Activated CD4-positive, alpha-beta T cell treated with anti-CD3 and anti-CD28 coated beads for 36 hours (primary cell): ENCODE data around the gene S100A9. TPM values are rescaled to one million over a fixed set of nuclear protein-coding genes. Genes with fewer than 3 reads are reported as not detected.
A peak's percentile ranks its signal among the peaks of the same experiment; 100 is the strongest.

ENCODE experiments used
- ATAC-seq: fragments of 200-7000 bp; cut with Tn5 transposase; one replicate; pipeline ENCODE4 v1.10.0; 2021; ENCODE audit warnings: mild to moderate bottlenecking, moderate library complexity
- CTCF ChIA-PET: fragments of 350-600 bp; sonication (Branson Sonifier 250); formaldehyde crosslinking; loops from one replicate; lab custom pipeline; 2021; ENCODE audit warnings: antibody characterized with exemption; lab: Charles Lee
- POLR2A ChIA-PET: fragments of 350-600 bp; sonication (Branson Sonifier 250); formaldehyde crosslinking; loops from one replicate; lab custom pipeline; 2021; ENCODE audit warnings: antibody characterized with exemption, inconsistent platforms; lab: Charles Lee
- DNase-seq: peaks from one replicate; pipeline ENCODE4 v3.0.0-alpha.2; 2020
- H3K27ac Mint-ChIP-seq: one replicate; pipeline ENCODE4 v1.8.0; 2021; ENCODE audit warnings: mixed read lengths
- H3K27me3 Mint-ChIP-seq: one replicate; pipeline ENCODE4 v1.8.0; 2021; ENCODE audit warnings: mixed read lengths
- H3K36me3 Mint-ChIP-seq: one replicate; pipeline ENCODE4 v1.8.0; 2021; ENCODE audit warnings: low read depth, mixed read lengths
- H3K4me1 Mint-ChIP-seq: one replicate; pipeline ENCODE4 v1.8.0; 2021; ENCODE audit warnings: mixed read lengths
- H3K4me3 Mint-ChIP-seq: one replicate; pipeline ENCODE4 v1.8.0; 2021; ENCODE audit warnings: mild to moderate bottlenecking, moderate library complexity, mixed read lengths
- H3K9me3 Mint-ChIP-seq: one replicate; pipeline ENCODE4 v1.8.0; 2021; ENCODE audit warnings: low read depth, mixed read lengths
- intact Hi-C, 2 experiments: fragments of 100-400 bp; cut with DNase I in 1 of 2; cut with micrococcal nuclease in 1 of 2; formaldehyde crosslinking; loops; one replicate each; pipeline versions ENCODE4 v1.14.2 to v1.15.1; 2022 to 2024; cut with DNase I, micrococcal nuclease
- total RNA-seq, 2 experiments: library from RNA; stranded (reverse); gene quantifications; one replicate each; pipeline ENCODE4 v1.2.3, GENCODE V29; 2021

Gene S100A9
- total RNA-seq, 2 experiments from 2014 or later, result not detected

GRCh38 chr1:153354515-153355193 lies 3.0 kb upstream of the S100A9 start:
- ChIA-PET POLR2A (no interaction called here), CTCF (interaction anchor here (0.8 to 12.1 kb wide), 11 partner anchors 8 to 895 kb away, joined by 3 to 160 read pairs (median 4); no protein-coding TSS in a partner anchor)
- Mint-ChIP-seq H3K27me3 (peaks cover 5% of the 10 kb centered on the region), H3K4me1 (peaks cover 13% of the 10 kb centered on the region), H3K4me3 (no peak overlapping the region), H3K36me3 (no peaks in the 10 kb centered on the region), H3K27ac (no peak overlapping the region), H3K9me3 (no peaks in the 10 kb centered on the region)
- no peak for DNase-seq
- no peak for ATAC-seq
- intact Hi-C loops, result loop anchor here (1.0 to 10.0 kb wide), 3 partner anchors 50 to 250 kb away; partner anchors contain the start of gene S100A7 (in 1 of the 2)

GRCh38 chr1:153355445-153356071 lies 2.1 kb upstream of the S100A9 start:
- Mint-ChIP-seq H3K27me3 (peaks cover 5% of the 10 kb centered on the region), H3K9me3 (no peaks in the 10 kb centered on the region), H3K4me3 (no peak overlapping the region), H3K4me1 (peaks cover 13% of the 10 kb centered on the region), H3K27ac (no peak overlapping the region), H3K36me3 (no peaks in the 10 kb centered on the region)
- DNase-seq, result peak; percentile 79
- CTCF ChIA-PET, result interaction anchor here (0.8 to 12.1 kb wide), 10 partner anchors 9 to 896 kb away, joined by 3 to 160 read pairs (median 4); no protein-coding TSS in a partner anchor
- intact Hi-C loops, result loop anchor here (1.0 to 10.0 kb wide), 3 partner anchors 49 to 249 kb away; partner anchors contain the start of gene S100A7 (in 1 of the 2)
- POLR2A ChIA-PET, result no interaction called here
- ATAC-seq, result peak; percentile 91

- H3K27me3 Mint-ChIP-seq, result peaks cover 2% of the 10 kb centered on the region
- peaks cover 13% of the 10 kb centered on the region for H3K4me1 Mint-ChIP-seq
- intact Hi-C loops, result loop anchor here (10.0 kb wide), 2 partner anchors 108 to 248 kb away; partner anchors contain the start of gene S100A7 (in 1 of the 2)
- CTCF ChIA-PET, result interaction anchor here (1.4 to 12.1 kb wide), 5 partner anchors 10 to 138 kb away, joined by 3 to 160 read pairs (median 8); no protein-coding TSS in a partner anchor
- no peaks in the 10 kb centered on the region for H3K36me3 Mint-ChIP-seq
- no peak overlapping the region for H3K4me3 Mint-ChIP-seq
- no peaks in the 10 kb centered on the region for H3K9me3 Mint-ChIP-seq
- ATAC-seq (no peak), DNase-seq (no peak)
- H3K27ac Mint-ChIP-seq, result no peak overlapping the region
- POLR2A ChIA-PET, result no interaction called here
These were observed 1.1 kb upstream of the S100A9 start for GRCh38 chr1:153356392-153357075.

GRCh38 chr1:153357076-153357852 lies 390 bp upstream of the S100A9 start:
- peaks cover 2% of the 10 kb centered on the region for H3K27me3 Mint-ChIP-seq
- H3K9me3 Mint-ChIP-seq, result no peaks in the 10 kb centered on the region
- peaks cover 13% of the 10 kb centered on the region for H3K4me1 Mint-ChIP-seq
- ChIA-PET CTCF (interaction anchor here (0.7 to 12.1 kb wide), 5 partner anchors 16 to 145 kb away, joined by 3 to 160 read pairs (median 3); no protein-coding TSS in a partner anchor), POLR2A (no interaction called here)
- peak; percentile 22 for DNase-seq
- H3K36me3 Mint-ChIP-seq, result no peaks in the 10 kb centered on the region
- intact Hi-C loops, result loop anchor here (10.0 kb wide), 2 partner anchors 108 to 248 kb away; partner anchors contain the start of gene S100A7 (in 1 of the 2)
- no peak overlapping the region for H3K27ac Mint-ChIP-seq
- no peak overlapping the region for H3K4me3 Mint-ChIP-seq
- no peak for ATAC-seq

GRCh38 chr1:153358691-153358975 lies 979 bp downstream of the S100A9 start:
- Mint-ChIP-seq H3K27ac (no peak overlapping the region), H3K4me3 (no peak overlapping the region), H3K4me1 (peaks cover 13% of the 10 kb centered on the region), H3K36me3 (no peaks in the 10 kb centered on the region), H3K27me3 (peaks cover 4% of the 10 kb centered on the region), H3K9me3 (no peaks in the 10 kb centered on the region)
- DNase-seq (no peak), ATAC-seq (no peak)
- CTCF ChIA-PET, result interaction anchor here (1.5 to 12.1 kb wide), 2 partner anchors 136 to 143 kb away, joined by 3 to 160 read pairs; no protein-coding TSS in a partner anchor
- intact Hi-C loops, result loop anchor here (10.0 kb wide), 2 partner anchors 106 to 246 kb away; partner anchors contain the start of gene S100A7 (in 1 of the 2)
- POLR2A ChIA-PET, result no interaction called here

- no peaks in the 10 kb centered on the region for H3K9me3 Mint-ChIP-seq
- POLR2A ChIA-PET, result no interaction called here
- ATAC-seq, result no peak
- DNase-seq, result no peak
- H3K4me1 Mint-ChIP-seq, result peaks cover 13% of the 10 kb centered on the region
- CTCF ChIA-PET, result interaction anchor here (12.1 kb wide), 1 partner anchor 136 kb away, joined by 160 read pairs; no protein-coding TSS in a partner anchor
- peaks cover 4% of the 10 kb centered on the region for H3K27me3 Mint-ChIP-seq
- intact Hi-C loops, result loop anchor here (10.0 kb wide), 2 partner anchors 106 to 246 kb away; partner anchors contain the start of gene S100A7 (in 1 of the 2)
- H3K27ac Mint-ChIP-seq, result no peak overlapping the region
- H3K36me3 Mint-ChIP-seq, result no peaks in the 10 kb centered on the region
- no peak overlapping the region for H3K4me3 Mint-ChIP-seq
These were observed 1.6 kb downstream of the S100A9 start for GRCh38 chr1:153359241-153359640.

- H3K4me1 Mint-ChIP-seq, result peaks cover 13% of the 10 kb centered on the region
- no peaks in the 10 kb centered on the region for H3K36me3 Mint-ChIP-seq
- DNase-seq (no peak), ATAC-seq (no peak)
- H3K4me3 Mint-ChIP-seq, result no peak overlapping the region
- intact Hi-C loops, result no loop called here
- no peaks in the 10 kb centered on the region for H3K9me3 Mint-ChIP-seq
- ChIA-PET POLR2A (no interaction called here), CTCF (interaction anchor here (0.5 to 12.1 kb wide), 3 partner anchors 135 to 398 kb away, joined by 3 to 160 read pairs (median 4); no protein-coding TSS in a partner anchor)
- H3K27ac Mint-ChIP-seq, result no peak overlapping the region
- H3K27me3 Mint-ChIP-seq, result peaks cover 4% of the 10 kb centered on the region
These were observed 2.5 kb downstream of the S100A9 start for GRCh38 chr1:153360190-153360589.

GRCh38 chr1:153360592-153361479 lies 3.2 kb downstream of the S100A9 start:
- ATAC-seq (no peak), DNase-seq (no peak)
- Mint-ChIP-seq H3K27me3 (peaks cover 4% of the 10 kb centered on the region), H3K4me1 (peaks cover 13% of the 10 kb centered on the region), H3K9me3 (no peaks in the 10 kb centered on the region), H3K4me3 (no peak overlapping the region), H3K27ac (no peak overlapping the region), H3K36me3 (no peaks in the 10 kb centered on the region)
- intact Hi-C loops, result no loop called here
- CTCF ChIA-PET, result interaction anchor here (0.5 to 1.9 kb wide), 2 partner anchors 8 to 397 kb away, joined by 4 to 15 read pairs; no protein-coding TSS in a partner anchor
- POLR2A ChIA-PET, result no interaction called here

- no peak overlapping the region for H3K27ac Mint-ChIP-seq
- peaks cover 4% of the 10 kb centered on the region for H3K27me3 Mint-ChIP-seq
- H3K36me3 Mint-ChIP-seq, result no peaks in the 10 kb centered on the region
- no peak overlapping the region for H3K4me3 Mint-ChIP-seq
- no peaks in the 10 kb centered on the region for H3K9me3 Mint-ChIP-seq
- H3K4me1 Mint-ChIP-seq, result peaks cover 13% of the 10 kb centered on the region
- intact Hi-C loops, result no loop called here
- DNase-seq (no peak), ATAC-seq (no peak)
- ChIA-PET POLR2A (no interaction called here), CTCF (interaction anchor here (1.9 kb wide), 1 partner anchor 9 kb away, joined by 15 read pairs; no protein-coding TSS in a partner anchor)
These were observed 3.9 kb downstream of the S100A9 start for GRCh38 chr1:153361480-153362109.
